ENCODE measurements around the gene LPP.

DNA sequence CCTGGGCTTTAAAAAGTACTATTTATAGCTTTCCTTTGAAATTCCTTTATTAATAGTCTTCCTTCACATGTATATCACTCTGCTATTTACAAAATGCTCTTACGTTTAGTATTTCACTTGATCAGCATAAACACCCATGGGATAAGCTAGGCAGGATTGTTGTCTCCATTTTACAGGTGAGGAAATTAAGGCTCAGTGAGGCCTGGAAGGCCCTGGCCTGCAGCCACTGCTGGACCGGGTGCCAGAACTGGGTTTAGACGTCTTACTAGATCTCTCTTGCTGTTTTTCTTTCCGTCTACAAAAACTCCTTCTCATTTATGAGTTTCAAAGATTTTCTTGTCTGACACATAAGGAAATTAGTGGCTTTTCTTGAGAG lies 236.4 kb downstream of the LPP start:
- TF ChIP-seq, protein P1, sequence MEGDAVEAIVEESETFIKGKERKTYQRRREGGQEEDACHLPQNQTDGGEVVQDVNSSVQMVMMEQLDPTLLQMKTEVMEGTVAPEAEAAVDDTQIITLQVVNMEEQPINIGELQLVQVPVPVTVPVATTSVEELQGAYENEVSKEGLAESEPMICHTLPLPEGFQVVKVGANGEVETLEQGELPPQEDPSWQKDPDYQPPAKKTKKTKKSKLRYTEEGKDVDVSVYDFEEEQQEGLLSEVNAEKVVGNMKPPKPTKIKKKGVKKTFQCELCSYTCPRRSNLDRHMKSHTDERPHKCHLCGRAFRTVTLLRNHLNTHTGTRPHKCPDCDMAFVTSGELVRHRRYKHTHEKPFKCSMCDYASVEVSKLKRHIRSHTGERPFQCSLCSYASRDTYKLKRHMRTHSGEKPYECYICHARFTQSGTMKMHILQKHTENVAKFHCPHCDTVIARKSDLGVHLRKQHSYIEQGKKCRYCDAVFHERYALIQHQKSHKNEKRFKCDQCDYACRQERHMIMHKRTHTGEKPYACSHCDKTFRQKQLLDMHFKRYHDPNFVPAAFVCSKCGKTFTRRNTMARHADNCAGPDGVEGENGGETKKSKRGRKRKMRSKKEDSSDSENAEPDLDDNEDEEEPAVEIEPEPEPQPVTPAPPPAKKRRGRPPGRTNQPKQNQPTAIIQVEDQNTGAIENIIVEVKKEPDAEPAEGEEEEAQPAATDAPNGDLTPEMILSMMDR (IDR thresholded peaks at IDR 0.05): no peak
- TF ChIP-seq POLR2A (IDR thresholded peaks at IDR 0.05): no peak
